PFSK-1 (cell line): Measurements from ENCODE around the gene TTLL11.

Experiments
- FOXP2 ChIP-seq: optimal IDR thresholded peaks from 2 replicates; pipeline ENCODE3; 2011; ENCODE audit warnings: borderline replicate concordance, control low read depth, inconsistent platforms; ENCODE audit not compliant: insufficient read depth; ENCODE audit errors: extremely low read length, extremely low read depth
- POLR2AphosphoS5 ChIP-seq: IDR thresholded peaks from 2 replicates; pipeline ENCODE4 v1.6.1; 2012; ENCODE audit warnings: low read depth, mild to moderate bottlenecking, control low read depth, low read length, moderate library complexity
- SIN3A ChIP-seq: IDR thresholded peaks from 2 replicates; pipeline ENCODE4 v1.6.1; 2012; ENCODE audit warnings: mild to moderate bottlenecking, low read length, moderate library complexity, borderline replicate concordance; ENCODE audit not compliant: insufficient read depth
- TAF1 ChIP-seq: IDR thresholded peaks from 2 replicates; pipeline ENCODE4 v1.6.1; 2012; ENCODE audit warnings: low read length, control low read depth, borderline replicate concordance; ENCODE audit not compliant: insufficient read depth
- TF ChIP-seq, protein P1 (sequence below), 2 experiments: IDR thresholded peaks; 2 replicates each; pipeline versions ENCODE4 v1.6.1 to v1.8.0; 2011 to 2012; ENCODE audit warnings: low read depth in 2 of 2, low read length in 2 of 2, control low read depth in 1 of 2, inconsistent platforms in 1 of 2, mild to moderate bottlenecking in 1 of 2, moderate library complexity in 1 of 2; ENCODE audit not compliant: insufficient read depth in 1 of 2

Gene TTLL11

DNA sequence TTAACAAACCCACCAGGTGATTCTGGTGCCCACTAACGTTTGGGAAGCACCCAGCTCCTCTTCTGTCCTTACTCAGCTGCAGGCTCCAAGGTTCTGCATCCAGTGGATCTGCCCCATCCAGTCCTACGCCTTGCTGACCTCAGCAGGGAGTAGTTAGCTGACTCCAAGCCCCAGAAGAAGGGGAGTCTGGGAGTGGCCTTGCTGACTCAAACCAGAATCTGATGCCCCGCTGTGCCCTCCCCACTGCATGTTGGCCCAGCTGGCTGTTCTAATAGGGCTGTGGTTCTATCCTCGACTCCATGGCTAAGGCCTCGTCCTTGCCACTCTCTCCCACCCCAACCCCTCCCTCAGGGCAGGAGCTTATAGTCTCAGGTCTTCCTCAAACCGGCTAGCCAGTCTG, 136.3 kb downstream of the TTLL11 start:
- TF ChIP-seq SIN3A (no peak), TAF1 (no peak), FOXP2 (no peak)
- TF ChIP-seq, protein P1, sequence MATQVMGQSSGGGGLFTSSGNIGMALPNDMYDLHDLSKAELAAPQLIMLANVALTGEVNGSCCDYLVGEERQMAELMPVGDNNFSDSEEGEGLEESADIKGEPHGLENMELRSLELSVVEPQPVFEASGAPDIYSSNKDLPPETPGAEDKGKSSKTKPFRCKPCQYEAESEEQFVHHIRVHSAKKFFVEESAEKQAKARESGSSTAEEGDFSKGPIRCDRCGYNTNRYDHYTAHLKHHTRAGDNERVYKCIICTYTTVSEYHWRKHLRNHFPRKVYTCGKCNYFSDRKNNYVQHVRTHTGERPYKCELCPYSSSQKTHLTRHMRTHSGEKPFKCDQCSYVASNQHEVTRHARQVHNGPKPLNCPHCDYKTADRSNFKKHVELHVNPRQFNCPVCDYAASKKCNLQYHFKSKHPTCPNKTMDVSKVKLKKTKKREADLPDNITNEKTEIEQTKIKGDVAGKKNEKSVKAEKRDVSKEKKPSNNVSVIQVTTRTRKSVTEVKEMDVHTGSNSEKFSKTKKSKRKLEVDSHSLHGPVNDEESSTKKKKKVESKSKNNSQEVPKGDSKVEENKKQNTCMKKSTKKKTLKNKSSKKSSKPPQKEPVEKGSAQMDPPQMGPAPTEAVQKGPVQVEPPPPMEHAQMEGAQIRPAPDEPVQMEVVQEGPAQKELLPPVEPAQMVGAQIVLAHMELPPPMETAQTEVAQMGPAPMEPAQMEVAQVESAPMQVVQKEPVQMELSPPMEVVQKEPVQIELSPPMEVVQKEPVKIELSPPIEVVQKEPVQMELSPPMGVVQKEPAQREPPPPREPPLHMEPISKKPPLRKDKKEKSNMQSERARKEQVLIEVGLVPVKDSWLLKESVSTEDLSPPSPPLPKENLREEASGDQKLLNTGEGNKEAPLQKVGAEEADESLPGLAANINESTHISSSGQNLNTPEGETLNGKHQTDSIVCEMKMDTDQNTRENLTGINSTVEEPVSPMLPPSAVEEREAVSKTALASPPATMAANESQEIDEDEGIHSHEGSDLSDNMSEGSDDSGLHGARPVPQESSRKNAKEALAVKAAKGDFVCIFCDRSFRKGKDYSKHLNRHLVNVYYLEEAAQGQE (IDR thresholded peaks at IDR 0.05; ENCODE audit: insufficient read depth in 1 of 2, low read depth in 2 of 2, low read length in 2 of 2), result no peak

DNA sequence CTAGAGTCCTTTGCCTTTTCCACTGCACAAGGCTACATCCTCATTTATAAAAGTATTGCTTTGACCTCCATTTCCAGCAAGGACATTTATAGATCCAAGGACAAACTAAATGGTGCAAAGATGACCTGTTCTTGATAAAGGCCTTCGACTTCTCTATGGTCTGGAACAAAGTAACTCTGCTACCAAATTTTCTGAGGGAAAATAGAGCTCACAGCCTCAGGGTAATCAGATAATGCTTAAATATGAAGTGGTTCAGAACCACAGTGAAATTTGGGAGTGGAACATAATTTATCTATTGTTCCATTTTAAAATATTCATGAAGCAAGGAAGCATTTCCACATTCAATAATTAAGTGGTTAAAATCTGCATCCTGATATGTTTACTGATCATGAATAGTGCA, 137.5 kb downstream of the TTLL11 start:
- no peak for TF ChIP-seq FOXP2

DNA sequence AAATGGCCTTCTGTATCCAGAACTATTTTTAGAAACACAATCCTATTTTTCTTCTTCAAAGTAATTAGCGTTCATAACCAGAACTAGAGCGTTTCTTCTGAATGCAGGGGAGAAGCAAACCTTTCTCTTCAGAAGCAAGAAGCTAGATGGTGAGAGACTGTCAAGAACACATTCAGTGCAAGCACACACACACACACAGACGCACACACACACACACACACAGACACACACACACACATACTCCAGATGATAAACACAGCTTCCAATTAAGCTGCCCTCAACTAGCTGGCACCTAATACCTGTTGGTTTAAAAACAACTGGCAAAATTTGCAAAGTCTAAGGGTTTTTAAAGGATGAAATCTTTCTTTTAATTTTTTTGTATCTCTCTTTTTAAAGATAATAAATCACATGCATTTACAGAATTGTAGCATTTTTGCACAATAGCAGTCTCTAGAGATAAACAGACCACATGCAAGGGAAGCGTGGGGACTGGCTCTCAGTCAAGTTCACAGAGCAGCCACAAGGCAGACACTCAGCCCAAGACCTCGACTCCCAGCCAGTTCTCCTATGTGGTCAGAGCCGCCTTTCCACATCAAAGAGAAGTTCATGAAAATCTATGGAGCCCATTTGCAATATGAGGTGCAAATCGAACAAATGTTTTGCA, 138.5 kb downstream of the TTLL11 start:
- TF ChIP-seq SIN3A (no peak), TAF1 (no peak), FOXP2 (no peak), POLR2AphosphoS5 (no peak)
- TF ChIP-seq, protein P1 (IDR thresholded peaks at IDR 0.05; ENCODE audit: insufficient read depth in 1 of 2, low read depth in 2 of 2, low read length in 2 of 2), result no peak

DNA sequence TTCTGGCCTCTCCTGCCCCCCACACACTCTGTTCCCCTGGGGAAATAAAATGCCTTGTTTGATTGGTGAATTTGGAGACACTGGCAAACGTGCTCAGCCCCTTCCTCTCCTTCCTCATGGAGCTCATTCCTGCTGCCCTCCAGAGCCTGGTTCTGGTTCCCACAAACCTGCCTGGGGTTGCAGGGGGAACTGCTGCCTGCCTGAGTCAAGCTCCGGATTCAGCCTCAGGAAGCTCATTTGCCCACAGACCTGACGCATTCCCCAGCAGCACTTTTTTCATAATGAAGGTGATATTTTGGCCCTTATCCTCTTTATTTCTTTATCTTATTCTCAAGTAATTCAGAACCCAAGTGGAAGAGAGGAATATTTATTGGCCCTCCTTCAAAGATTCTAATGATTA, 140.5 kb downstream of the TTLL11 start:
- TF ChIP-seq SIN3A (no peak), FOXP2 (no peak), POLR2AphosphoS5 (no peak), TAF1 (no peak)

DNA sequence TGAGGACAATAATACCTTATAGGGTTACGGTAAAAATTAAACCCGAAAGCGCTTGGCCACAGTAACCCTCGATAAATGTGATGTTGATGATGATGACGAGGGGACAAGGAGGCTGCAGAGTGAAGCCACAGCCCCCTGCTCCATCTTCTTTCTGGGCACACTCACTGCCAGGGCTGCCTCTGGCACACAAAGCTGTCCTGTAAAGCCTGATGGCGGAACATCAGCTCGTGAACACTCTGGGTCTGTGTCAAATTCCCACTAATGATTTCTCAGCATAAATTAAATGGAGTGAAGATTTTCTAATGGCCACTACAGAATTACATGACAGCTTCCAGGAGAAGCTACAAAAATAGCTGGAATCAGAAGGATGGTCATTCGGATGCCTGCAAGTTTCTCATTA, 142.2 kb downstream of the TTLL11 start:
- TF ChIP-seq FOXP2 (no peak), POLR2AphosphoS5 (no peak), TAF1 (no peak)
- TF ChIP-seq, protein P1 (IDR thresholded peaks at IDR 0.05; ENCODE audit: insufficient read depth in 1 of 2, low read depth in 2 of 2, low read length in 2 of 2), result no peak

DNA sequence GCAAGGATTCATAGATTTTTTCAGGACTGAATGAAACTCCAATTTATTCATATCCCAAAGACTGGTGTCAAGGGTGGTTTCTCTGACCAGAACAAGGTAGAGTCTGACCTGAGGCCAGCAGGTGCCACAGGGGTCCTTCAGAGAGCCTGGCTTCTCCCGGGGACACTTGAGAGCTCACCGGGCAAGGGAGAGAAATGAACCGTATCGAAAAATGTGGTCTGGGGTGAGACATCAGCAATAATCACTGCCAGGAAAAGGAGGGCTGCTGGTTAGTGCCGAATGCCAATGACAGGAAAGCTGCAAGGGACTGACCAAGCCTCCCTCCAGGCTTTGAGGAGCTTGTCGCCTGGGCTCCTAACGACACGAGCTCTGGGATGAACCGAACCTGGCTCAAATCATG, 142.7 kb downstream of the TTLL11 start:
- no peak for TF ChIP-seq SIN3A
- no peak for TF ChIP-seq FOXP2
- TF ChIP-seq, protein P1 (IDR thresholded peaks at IDR 0.05; ENCODE audit: insufficient read depth in 1 of 2, low read depth in 2 of 2, low read length in 2 of 2), result no peak
- no peak for TF ChIP-seq POLR2AphosphoS5
- no peak for TF ChIP-seq TAF1
